ENCODE results near the gene SLC25A51. TPM values are rescaled to one million over a fixed set of nuclear protein-coding genes. Genes with fewer than 3 reads are reported as not detected.

SLC25A51 gene
- total RNA-seq, 1 experiment from 2014 or later = 29.6 TPM

GRCh38 chr9:37917801-37918664 lies 14.1 kb upstream of the SLC25A51 start:
- DNase-seq (ENCODE audit: unreplicated experiment) = no peak
- Mint-ChIP-seq H3K4me1 (ENCODE audit: insufficient read depth, unreplicated experiment) (peaks cover 22% of the 10 kb centered on the region), H3K36me3 (ENCODE audit: insufficient read depth, unreplicated experiment) (peaks cover 24% of the 10 kb centered on the region), H3K4me3 (ENCODE audit: unreplicated experiment) (no peak overlapping the region), H3K27ac (ENCODE audit: low read depth, unreplicated experiment) (no peak overlapping the region), H3K9me3 (ENCODE audit: unreplicated experiment) (no peaks in the 10 kb centered on the region), H3K27me3 (ENCODE audit: insufficient read depth, unreplicated experiment) (no peaks in the 10 kb centered on the region)
- BruUV-seq (replicated peaks) = no TSS peak
- ChIA-PET POLR2A (interaction anchor here (0.7 to 0.8 kb wide), 2 partner anchors 12 to 148 kb away, joined by 3 to 4 read pairs; no protein-coding TSS in a partner anchor), CTCF (interaction anchor here (0.6 to 5.3 kb wide), 11 partner anchors 8 to 443 kb away, joined by 3 to 59 read pairs (median 3); partner anchors contain the start of gene SHB)
- intact Hi-C loops (cut with micrococcal nuclease) = no loop called here
- no peak for TF ChIP-seq CTCF (IDR thresholded peaks at IDR 0.05; ENCODE audit: unreplicated experiment)

GRCh38 chr9:37917313-37917731 lies 13.4 kb upstream of the SLC25A51 start:
- no peak for DNase-seq (ENCODE audit: unreplicated experiment)

DNA sequence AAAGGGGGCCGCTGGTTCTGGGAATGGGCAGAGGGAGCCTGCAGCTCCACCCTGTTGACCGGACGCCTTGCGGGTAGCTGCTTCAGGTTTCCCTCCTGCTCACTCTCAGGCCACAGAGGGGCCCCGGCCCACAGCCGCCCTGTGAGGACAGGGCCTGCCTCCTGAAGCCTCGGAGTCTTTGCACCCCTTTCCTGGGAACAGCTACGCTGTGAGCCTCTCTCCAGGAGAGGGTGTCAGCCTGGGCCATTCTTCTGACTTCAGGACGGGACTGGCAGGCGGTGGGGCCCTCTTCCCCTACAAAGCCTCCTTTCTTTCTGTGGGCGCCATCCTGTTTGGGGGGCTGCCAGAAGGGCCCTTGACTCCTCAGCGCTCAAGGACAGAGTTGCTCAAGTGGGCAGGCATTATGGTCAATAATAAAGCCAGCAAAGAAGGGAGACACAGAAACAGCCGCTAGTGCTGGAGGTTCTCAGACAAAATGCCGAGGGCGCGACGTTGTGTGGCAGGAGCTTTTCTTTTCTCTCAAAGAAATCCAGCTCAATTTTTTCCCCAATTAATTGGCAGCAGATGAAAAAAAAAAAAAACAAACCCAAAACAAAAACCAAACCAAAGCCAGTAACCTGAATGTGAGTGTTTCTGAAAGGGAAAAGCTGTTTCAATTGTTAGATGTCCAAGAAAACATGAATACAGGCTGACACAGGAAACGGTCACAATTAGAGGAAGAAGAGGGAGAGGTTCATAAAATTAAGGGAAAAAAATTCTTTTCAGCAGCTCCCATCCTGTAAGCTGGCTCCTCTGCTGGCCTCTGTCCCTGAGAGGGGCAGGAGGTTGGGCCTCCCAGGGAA lies 12.8 kb upstream of the SLC25A51 start:
- POLR2A ChIA-PET = interaction anchor here (0.8 kb wide), 1 partner anchor 8 kb away, joined by 4 read pairs; no protein-coding TSS in a partner anchor
- intact Hi-C loops (cut with micrococcal nuclease) = no loop called here
- BruUV-seq (replicated peaks) = no TSS peak
- CTCF ChIA-PET = interaction anchor here (0.9 to 4.9 kb wide), 6 partner anchors 53 to 447 kb away, joined by 3 to 89 read pairs (median 8); no protein-coding TSS in a partner anchor
- H3K4me3 Mint-ChIP-seq (ENCODE audit: unreplicated experiment) = no peak overlapping the region
- no peak for DNase-seq (ENCODE audit: unreplicated experiment)
- peaks cover 20% of the 10 kb centered on the region for H3K36me3 Mint-ChIP-seq (ENCODE audit: insufficient read depth, unreplicated experiment)
- H3K4me1 Mint-ChIP-seq (ENCODE audit: insufficient read depth, unreplicated experiment) = peaks cover 15% of the 10 kb centered on the region
- no peak for TF ChIP-seq CTCF (IDR thresholded peaks at IDR 0.05; ENCODE audit: unreplicated experiment)
- H3K27me3 Mint-ChIP-seq (ENCODE audit: insufficient read depth, unreplicated experiment) = no peaks in the 10 kb centered on the region
- H3K27ac Mint-ChIP-seq (ENCODE audit: low read depth, unreplicated experiment) = no peak overlapping the region
- no peaks in the 10 kb centered on the region for H3K9me3 Mint-ChIP-seq (ENCODE audit: unreplicated experiment)

More at GRCh38 chr9:37917313-37917731, 13.4 kb upstream of the SLC25A51 start:
- Mint-ChIP-seq H3K4me1 (ENCODE audit: insufficient read depth, unreplicated experiment) (peaks cover 21% of the 10 kb centered on the region), H3K4me3 (ENCODE audit: unreplicated experiment) (no peak overlapping the region), H3K9me3 (ENCODE audit: unreplicated experiment) (no peaks in the 10 kb centered on the region), H3K27me3 (ENCODE audit: insufficient read depth, unreplicated experiment) (no peaks in the 10 kb centered on the region), H3K27ac (ENCODE audit: low read depth, unreplicated experiment) (no peak overlapping the region), H3K36me3 (ENCODE audit: insufficient read depth, unreplicated experiment) (peaks cover 24% of the 10 kb centered on the region)
- no TSS peak for BruUV-seq (replicated peaks)
- POLR2A ChIA-PET = interaction anchor here (0.7 kb wide), 1 partner anchor 149 kb away, joined by 4 read pairs; no protein-coding TSS in a partner anchor
- CTCF ChIA-PET = interaction anchor here (0.9 to 4.9 kb wide), 5 partner anchors 53 to 445 kb away, joined by 3 to 89 read pairs (median 4); no protein-coding TSS in a partner anchor
- TF ChIP-seq CTCF (IDR thresholded peaks at IDR 0.05; ENCODE audit: unreplicated experiment) = no peak
- intact Hi-C loops (cut with micrococcal nuclease) = no loop called here
